Stimulated activated CD4-positive, alpha-beta T cell treated with anti-CD3 and anti-CD28 coated beads, TNF-alpha, amount 100 ng/mL, for 24 hours (primary cell): Measurements from ENCODE around the gene MYO1C.
A peak's percentile ranks its signal among the peaks of the same experiment; 100 is the strongest.

Experiments used
- DNase-seq, 3 experiments: peaks; one replicate each; pipeline ENCODE4 v3.0.0-alpha.2; 2020; ENCODE audit warnings: low read depth in 3 of 3

The MYO1C gene

DNA sequence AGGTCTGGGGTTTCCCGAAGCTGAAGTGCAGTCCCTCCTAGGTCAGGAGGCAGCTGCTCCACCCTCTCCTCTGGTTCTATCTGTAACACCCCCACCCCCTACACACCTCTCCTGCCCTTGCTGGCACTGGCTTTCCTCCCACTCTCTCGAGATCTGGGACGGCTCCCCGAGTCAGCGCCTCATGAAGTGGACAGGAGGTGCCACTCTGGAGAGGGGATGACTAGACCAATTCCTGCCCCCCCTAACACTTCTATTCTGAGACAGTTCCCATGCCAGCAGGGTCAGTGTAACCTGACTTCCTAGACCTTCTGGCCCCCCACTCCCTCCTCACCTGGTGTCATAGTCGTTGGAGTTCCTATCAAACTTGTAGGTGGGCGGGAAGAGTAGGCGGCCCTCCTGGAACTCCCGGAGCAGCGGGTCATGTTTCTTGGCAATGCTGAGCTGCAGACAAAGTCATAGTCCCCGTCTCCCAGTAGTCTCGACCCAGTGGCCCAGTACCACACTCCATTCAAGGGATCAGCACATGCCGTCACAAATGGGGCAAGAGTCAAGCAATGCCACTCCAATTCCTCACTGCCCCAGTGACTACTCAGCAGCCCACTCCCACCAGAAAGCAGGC is 14.3 kb upstream of the MYO1C start:
- no peak for DNase-seq

DNA sequence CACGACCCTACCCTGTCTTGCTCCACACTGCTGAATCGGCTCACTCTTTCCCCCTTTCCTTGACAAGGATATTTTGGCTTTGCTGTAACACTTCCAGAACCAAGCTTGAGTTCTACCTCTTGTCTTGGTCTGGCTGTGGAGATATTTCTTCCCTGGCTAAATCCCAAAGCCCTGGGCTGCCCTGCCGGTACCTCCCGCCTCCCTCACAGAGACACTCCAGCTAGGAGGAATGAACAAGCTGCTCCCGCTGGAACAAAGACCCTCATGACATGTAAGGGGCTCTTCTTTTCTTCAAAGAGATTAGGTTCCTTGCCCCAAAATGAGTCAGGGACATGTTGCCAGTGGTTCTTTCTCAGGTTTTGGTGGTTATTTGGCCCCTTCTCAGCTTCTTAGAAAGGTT is 13.1 kb upstream of the MYO1C start:
- no peak for DNase-seq

DNA sequence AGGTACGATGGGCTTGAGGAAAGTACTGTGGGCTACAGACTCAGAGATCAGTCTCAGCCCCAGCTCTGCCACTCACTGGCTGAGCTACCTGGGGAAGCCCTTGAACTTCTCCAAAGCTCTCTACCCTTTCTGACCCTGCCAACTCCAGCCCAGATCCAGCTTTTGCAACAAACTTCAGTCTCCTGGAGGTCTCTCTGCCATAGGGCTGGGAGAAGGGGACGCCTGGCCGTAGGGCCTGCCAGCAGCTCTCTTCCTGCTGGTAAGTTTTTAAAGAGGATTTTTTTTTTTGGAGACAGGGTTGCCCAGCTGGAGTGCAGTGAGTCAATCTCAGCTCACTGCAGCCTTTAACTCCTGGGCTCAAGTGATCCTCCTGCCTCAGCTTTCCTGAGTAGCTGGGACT is 12.4 kb upstream of the MYO1C start:
- no peak for DNase-seq

DNA sequence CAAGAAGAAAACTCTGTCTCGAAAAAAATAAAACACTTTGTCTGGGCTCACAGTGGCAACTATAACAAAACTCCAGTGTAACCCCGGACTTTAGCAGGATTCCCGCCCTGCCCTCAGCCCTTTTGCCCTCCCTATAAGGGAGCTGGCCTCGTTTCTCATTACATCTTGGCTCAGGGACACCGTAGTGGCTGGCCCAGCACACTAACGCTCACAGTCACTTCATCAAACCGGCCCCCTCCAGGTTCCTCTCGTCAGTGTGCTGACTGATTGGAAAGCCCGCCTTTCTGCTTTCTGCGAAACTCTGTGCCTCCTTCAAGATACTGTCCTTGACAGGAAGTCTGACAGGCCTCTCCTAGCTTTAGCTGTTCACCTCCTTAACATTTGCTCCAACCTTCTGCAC is 11.2 kb upstream of the MYO1C start:
- no peak for DNase-seq

DNA sequence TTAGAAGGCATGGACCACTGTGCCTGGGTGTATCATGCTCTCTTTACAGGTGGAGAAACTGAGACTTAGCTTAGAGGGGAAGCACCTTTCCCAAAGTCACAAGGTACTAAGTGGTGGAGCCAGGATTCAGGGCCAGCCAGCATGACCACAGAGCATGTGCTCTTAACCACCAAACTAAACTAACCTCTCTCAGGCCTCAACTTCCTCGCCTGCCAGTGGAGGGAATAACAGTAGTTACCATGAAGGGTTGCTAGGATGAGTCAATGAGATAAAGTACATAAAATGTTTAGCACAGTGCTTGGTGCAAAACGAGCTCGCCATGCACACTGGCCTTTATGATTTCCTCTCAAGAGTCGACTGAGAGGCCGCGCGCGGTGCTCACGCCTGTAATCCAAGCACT is 6.4 kb upstream of the MYO1C start:
- DNase-seq = no peak

DNA sequence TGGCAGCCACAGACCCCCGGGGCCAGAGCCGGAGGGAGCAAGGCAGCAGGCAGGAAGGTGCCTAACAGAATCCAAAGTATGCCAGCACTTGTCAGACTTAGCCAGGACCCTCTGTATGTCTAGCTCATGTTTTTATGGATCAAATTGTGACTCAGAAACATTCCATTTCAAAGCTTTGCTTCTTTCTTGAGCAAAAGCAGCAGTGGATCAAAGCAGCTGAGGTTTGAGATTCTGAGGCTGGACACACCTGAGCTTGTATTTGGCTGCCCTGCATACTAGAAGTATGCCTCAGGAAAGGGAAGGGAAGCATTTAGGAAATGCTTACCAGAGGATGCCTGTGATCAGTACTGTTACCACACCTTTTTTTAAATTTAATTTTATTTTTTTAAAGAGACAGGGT is 5.7 kb upstream of the MYO1C start:
- no peak for DNase-seq

DNA sequence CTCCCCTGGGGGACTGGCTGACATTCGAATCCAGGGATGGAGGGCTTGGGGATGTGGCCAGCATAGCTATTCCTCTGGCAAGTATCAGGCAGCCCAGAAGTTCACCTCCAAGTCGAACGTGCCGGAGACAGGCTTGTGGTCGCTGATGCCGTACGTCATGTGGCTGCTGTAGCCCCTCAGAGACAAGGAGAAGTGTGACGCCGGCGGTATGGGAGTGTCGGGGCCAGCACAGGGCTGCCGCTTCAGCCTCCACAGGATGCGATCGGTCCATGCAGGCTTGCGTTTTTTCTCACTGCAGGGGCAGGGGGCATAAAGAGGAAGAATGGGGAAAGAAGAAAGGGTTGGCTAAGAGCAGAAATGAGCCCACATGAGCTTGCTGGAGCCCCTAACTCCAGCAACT is 5.3 kb upstream of the MYO1C start:
- DNase-seq = no peak

DNA sequence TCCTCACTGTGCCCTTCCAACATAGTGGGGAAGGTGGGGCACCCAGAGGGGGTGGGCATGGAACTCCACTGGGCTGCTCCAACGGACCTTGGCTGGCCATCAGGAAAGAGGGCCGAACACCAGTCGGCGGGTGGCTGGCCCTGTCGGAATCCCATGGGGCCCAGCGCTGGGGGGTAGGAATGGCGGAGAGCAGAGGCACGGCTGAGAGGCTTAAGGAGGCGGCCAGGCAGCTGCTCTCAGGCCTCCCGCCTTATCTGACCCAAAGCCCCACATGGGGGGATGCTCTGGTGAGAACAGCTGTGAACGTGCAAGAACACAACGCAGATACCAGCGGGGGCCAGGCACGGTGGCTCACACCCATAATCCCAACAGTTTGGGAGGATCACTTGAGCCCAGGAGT is 4.4 kb upstream of the MYO1C start:
- DNase-seq = no peak

DNA sequence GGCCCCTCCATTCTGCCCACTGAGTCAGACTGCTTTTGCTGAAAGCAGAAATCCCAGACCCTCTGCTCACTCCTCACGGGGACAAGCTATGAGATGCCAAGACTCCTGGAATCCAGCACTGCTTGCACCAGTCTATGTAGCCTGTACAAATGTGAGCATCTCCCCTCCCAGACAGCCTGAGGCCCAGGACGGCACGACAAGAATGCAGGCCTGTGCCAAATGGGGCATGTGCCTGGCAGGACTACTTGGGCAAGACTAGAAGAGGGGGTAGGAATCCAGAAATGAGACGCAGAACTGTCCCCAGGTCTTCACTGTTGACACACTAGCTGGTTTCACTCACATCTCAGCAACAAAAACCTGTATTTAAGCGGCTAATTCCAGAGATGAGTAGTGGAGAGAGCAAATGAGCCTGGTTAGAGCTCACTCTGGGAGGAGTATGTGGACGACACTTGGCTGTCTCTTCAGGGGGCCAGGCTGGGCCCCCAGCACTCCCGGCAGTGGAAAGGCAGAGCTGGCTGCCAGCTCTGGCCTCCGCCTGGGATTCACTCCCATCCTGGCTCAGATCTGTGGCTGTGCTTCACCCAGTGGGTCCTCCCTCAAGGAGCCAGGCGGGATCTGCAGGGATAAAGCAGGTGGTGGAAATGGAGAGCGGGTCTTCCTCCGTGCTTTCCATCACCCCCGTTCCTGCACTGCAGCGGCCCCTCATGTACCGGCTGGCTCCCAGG is 2.9 kb upstream of the MYO1C start:
- DNase-seq = no peak

DNA sequence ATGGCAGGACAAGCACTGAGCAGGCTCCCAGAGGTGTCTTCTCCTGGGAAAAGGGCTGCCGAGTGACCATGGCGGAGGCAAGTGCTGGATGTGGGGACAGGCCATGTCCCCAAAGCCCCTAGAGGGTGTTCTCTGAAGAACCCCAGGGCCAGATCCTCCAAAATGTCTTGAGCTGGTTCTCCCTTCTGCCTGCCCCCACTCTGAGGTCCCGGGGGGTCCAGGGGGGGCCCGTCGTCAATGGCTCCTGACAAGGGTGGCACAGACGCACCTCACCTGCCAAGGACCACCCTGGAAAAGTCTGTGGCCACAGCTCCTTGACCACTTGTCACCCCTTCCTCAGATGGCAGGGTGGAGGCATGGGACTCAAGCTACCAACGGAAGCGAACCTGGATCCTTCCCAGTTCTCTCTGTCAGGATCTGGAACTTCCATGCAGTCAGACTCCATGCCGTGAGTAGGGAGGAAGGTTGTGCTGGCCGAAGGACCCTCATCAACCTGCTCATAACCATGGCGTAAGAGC is 2.3 kb upstream of the MYO1C start:
- DNase-seq = no peak

DNA sequence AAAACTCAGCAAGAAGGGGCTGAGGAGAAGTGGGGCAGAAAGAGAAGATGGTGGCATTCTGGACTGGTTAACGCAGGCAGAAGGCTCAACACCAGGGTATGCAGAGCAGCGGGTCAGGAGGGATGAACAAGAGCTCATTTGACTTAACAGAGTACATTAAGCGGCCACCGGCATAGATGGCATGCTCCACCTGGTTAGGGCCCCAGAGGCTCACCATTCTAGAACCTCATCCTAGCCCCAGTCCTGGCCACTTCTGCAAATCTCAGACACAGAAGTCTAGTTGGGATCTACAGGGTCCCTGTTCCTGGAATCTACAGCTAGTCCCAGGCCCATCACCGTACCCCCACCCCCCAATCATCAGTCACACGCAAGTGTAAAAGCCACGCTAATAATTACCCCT is 1.7 kb upstream of the MYO1C start:
- no peak for DNase-seq

DNA sequence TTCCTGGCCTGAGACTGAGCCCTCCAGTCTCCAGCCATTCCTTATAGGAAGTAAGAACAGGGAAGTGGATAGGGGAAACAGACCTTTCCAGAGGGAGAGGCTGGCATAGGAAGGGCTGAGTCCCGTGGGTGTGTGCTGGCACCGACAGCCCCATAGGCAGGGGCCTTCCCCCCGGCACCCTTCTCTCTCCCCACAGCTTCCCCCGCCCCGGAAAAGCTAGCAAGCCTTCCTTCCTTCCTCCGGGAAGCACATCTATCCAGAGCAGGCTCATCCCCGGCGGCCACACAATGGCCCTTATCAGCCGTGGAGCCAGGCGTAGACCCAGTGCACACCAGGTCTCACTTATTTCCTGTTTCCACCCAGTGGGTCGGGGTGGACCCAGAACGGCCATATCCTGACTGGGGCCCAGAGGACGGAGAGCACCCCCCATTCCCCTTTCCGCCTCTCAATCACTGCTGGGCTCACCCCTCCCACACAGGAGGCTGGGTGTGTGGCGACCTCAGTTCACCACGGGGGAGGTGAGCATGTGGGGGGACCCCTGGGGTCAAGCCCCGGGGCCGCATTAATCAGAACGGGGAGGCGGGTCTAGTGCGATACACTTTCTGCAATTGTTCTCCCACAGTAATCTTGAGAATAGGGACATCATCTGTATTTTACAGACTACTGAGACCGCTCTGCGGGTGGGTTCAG is 950 bp upstream of the MYO1C start:
- DNase-seq = no peak

DNA sequence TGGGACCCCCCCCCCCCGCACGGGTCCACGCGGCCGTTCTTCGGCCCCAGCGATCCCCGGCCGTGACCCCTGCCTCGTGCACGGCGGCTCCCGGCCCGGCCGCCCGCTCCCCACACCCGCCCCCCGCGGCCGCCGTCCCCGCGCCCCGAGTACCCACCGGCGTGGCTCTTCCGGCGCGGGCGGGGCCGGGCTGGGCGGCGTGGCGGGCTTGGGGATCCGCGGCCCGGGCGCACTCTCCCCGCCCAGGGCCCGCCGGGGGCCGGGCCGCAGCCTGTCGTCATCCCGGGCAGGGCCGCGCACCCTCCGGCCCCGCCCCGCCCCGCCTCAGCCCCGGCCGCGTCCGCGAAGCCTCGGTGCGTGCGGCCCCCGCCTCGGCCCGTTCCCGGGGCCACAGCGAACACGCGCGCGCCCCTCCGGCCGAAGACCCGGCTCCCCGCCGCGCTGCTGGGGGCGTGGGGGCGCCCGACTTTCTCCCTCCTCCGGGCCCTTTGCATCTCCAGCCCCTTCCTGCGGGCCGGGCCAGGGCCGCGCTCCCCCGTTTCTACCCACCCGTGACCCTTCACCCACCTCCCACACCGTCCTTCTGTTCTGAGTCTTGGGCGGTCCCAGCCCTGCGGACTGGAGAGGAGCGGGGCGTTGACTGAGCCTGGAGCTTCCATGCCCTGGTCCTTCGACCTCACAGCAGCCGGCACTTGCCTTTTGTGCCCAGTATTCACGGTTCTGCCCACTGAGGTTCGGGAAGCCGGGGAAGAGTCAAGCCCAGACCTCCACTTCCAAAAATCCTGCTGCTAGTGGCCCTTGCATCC is 840 bp downstream of the MYO1C start:
- peak in 1 of 3 experiments; percentile 44 for DNase-seq

DNA sequence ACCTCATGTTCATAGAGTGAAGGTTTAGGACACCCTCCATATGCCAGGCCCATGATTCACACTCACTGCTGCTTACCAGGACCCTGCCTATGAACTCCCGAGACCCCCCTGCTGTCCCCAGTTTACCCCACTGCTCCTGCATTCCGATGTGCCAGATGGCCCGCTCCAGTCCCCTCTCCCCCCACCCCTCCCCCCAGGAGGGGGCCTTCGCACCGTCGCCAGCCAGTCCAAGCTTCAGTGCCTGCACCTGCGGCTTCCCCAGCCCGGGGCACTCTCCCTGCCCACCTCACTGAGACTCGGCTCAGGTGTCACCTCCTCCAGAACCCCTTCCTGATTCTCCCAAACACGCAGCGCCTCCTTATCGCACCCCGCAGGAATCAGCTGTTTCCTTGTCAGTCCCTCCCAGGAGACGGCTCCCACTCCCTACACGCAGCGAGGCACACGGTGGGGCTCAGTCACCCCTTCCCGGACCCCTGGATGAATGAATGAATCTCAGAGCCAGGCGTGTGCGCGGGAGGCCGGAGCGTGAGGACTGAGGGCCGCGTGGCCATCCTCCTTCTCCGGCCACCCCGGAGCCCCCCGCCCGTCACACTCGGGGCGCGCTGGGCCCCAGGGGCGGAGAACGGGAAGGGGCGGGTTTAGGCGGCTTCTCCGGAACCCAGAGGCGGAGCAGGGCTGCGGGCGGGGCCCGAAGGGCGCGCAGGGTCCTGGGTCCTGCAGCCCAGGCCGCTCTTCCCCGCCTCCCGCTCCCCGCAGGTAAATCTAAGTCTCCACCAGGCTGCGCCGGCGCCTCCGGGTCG is 1.6 kb downstream of the MYO1C start:
- peak in 2 of 3 experiments; percentile 48 to 77 for DNase-seq

DNA sequence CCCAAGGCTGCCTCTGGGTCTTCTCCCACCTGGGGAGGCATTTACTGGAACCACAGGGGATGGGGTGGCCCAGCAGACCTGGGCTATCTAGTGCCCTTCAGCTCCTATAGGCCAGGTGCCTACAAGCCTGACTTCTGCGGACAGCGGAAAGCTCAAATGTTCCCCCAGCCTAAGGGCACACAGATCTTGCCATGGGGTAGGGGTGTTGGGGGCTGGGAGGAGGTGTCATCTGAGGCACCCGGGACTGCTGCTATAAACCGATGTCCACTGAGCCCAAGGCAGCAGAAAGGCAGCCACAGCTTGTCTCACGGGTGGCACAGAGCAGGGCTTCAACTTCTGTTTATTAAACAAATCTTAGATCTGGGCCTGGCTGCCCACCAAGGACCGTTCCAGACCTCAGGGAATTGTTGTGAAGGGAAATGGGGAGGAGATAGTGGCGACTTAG is 3.6 kb downstream of the MYO1C start:
- DNase-seq = no peak

DNA sequence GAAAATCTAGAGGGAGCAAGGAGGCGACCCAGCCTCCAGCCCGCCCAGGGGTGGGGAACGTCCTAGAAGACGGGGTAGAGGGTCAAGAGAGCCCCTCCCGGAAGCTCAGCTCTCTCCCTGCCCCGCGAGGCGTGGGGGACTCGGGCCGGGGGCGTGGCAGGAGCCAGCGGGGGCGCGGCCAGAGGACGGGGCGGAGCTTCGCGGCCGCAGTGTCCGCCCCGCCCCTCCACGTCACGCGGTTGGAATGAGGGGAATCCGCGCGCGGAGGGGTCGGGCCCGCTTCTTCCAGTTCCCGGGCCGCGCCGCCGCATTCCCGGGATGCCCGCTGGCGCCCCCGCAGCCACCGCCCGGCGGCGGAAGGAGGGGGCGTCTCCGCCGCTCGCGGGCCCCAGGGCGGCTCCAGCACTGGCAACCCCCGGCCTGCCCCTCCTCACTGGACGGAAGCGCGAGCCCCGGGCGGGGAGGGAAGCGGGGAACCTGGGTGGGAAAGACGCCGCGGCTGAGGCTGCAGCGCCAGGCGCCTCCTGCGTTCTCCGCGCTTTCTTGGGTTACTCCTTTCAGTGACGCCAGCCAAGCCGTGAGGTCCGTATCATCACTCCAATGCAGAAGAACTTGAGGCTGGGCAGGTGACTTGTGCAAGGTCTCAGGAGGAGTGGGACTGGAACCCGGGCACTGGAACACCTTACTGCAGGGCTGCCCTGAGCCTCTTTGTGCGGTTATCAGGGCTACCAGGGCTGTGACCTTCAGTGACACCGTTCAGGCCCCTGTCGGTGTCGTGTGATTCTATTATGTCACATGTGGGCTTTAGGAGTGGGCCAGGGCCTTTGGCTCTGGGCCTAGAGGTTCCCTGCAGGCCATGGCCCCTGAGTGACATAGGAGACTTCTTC is 4.3 kb downstream of the MYO1C start:
- peak in 2 of 3 experiments; percentile 42 to 61 for DNase-seq

DNA sequence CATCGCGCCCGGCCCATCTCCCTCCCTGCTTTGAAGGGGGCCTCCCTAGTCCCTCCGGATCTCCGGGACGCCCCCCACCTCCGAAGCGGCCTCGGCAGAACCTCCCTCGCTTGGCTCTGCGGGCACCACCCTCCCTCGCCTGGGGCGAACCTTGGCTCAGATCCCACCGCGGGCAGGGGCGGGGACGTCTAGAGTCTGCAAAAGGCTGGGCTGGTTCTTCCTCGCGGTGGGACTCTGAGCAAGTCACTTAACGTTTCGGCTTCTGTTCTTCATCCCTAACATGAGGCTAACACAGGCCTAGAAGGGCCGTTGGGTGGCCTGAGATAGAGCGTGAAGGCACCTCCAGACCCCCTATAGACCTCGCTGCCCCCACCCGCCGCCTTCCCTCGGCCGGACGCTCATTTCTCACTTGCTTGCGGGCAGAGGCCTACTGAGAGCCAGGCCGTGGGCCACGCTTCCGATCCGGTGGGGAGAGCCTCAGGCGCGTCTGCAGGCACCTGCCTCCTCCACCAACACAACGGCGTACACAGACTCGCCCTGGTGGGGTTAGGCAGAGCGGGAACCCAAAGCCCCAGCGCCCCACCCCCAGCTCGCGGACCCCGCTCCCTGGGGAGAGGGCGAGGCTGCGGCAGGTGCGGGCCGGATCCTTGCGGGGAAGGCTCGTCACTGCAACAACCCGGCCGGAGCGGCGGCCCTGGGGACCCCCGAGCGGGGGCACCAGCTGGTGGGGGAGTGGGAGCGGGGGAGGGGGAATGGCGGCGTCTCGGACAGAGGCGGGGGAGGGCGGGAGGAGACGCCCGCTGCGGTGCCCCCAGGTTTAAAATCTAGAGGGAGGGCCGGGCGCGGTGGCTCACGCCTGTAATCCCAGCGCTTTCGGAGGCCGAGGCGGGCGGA is 5.4 kb downstream of the MYO1C start:
- DNase-seq = peak; percentile 48 to 74 (median 57)

DNA sequence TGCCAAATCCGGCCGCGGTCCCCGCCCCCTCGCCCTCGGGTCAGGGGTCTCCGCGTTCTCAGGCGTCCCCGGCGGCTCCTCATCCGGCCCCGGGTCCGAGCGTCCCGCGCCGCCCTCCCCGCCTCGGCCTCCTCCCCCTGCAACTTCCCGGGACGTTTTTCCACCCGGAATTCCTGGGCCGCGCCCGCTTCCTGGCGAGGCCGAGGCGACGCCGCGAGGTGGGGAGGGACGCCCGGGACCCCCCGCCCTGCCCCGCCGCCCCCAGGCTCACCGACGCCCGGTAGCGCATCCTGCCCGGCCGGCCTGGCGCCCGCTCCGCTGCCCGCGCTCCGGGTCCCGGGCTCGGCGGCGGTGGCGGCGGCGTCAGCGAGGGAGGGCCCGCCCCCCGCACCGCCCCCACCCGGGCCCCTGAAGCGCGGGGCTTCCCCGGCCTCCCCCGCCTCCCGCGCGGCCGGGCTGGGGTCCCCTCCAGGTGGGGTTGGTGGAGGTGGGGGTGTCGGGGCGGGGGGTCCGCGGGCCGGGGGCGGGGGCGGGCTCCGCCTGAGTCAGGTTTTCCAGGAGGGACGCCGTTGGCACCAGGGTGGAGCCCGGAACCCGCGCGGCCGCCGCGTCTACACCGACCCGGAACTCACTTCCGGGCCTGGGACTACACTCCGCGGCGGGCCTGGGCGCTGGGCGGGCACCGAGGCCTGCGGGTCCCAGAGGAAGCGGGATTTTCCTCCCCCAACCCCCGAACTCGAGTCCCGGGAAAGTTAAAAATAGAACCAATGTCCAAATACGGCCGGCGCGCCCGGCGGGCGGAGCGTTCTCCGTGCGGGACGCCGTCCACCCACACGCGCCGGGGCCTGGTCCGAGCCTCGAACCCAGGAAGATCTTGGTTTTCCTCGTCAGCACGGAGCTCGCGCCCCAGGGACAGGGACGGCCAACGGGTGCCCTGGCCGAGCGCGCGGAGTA is 6.8 kb downstream of the MYO1C start:
- peak in 1 of 3 experiments; percentile 60 for DNase-seq
